HuH-7.5 (cell line): ENCODE results near the gene GYPB.
"Not testable (repeated sequence)": the region's sequence is repeated elsewhere in the genome, so short reads cannot be mapped to it uniquely, and the experiment has no call there.

Experiments
- DNase-seq: peaks from one replicate; pipeline ENCODE4 v3.0.0; 2011; ENCODE audit warnings: low spot score

Gene GYPB

DNA sequence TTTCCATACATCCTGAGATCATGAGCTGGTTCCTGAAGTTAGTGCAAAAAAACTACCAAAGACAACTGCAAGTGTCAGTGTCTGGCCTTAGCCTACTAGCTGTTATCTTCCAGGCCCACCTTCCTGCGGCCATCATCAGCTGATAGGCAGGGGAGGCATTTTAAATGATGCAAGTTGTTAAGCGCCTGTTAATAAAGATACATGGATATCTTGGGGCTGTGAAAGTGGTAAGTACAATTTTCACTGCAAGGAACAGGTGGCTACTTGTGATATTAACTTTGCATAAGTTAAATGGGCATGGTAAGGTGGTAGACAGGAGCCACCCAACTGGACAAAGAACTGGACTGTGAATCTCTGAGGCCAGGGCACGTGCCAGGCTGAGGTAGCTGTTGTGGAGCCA is at the start of gene GYPB:
Gene GYPB (minus strand): TSS at position 104 of the 400 bp plus-strand sequence. CDS start 93 bp downstream, at position 11.
- not testable (repeated sequence) for DNase-seq

- not testable (repeated sequence) for DNase-seq
Observed at GRCh38 chr4:144061556-144061955, 42.4 kb upstream of the GYPB start.

GRCh38 chr4:144060234-144060859 is 41.2 kb upstream of the GYPB start:
- not testable (repeated sequence) for DNase-seq

DNA sequence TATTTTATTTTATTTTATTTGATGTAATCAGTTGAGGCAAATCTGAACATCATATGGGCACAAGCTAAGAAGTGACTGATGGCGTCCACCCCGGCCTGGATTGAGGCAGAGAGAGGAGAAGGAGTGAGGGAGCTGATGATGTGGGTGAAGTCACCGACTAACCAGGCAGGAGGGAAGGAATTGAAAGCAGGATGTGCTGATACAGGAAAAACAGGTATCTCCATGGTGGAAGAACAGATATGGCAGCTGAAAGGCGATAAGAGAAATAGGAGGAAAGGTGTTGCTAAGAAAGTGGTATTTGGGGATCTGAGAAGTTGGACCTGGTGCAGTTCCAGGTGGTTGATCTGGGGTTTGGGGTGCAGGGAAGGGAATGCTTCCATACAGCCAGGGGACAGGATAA is 37.6 kb upstream of the GYPB start:
- no peak for DNase-seq

DNA sequence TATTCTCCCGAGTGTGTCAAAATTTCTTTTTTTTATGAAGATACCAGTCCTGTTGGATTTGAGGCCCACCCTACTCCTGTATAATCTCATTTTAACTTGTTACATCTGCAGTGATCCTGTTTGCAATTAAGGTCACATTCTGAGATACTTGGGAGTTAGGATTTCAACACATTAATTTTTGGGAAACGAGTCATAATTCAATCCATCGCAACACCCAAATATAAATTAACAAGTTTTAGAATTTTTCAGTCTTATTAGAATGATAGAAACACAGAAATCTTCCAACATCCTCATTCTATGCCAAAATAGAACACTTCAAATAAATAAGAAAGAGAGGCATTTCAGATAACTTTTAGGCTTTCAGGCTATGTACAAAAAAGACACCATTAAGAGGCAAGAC is 36.2 kb upstream of the GYPB start:
- DNase-seq = not testable (repeated sequence)

GRCh38 chr4:144051494-144051893 is 32.3 kb upstream of the GYPB start:
- DNase-seq = not testable (repeated sequence)

DNA sequence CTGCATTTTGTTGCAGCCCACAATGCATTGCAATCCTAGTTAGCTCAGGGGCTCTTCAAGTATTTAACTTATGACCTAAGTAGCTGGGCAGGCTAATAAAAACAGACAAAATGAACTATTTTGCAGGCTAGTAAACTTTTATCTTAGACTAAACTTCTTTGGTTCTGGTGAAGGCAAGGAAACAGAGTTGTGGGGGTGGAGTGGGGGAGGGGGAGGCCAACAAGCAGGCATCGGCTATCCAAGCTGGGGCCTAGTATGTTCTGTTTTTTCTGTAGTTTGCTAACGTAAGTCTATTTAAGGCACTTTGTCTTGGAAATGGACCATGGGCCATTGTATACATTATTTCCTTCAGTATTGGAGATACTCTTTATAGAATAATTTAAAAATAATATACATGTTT is 31.5 kb upstream of the GYPB start:
- DNase-seq = not testable (repeated sequence)

GRCh38 chr4:144049495-144050424 is 30.6 kb upstream of the GYPB start:
- not testable (repeated sequence) for DNase-seq

DNA sequence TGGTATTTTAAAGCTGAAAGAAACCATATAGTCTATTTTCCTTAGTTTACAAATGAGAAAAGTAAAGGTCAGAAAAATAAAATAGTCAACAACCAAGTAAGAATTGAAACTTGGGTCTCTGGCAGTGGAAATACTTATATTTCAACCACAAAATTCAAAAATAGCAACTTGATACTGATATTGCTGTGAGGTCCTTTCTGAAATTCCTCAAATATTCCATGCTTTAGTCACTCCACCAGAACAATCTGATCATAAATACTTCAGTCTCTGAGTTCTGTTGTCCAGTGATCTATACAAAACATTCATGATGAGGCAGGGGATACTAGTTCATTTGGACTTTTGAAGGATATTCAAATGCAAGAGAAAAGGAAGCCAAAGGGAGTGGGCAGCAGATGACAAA is 25.8 kb upstream of the GYPB start:
- DNase-seq = not testable (repeated sequence)

DNA sequence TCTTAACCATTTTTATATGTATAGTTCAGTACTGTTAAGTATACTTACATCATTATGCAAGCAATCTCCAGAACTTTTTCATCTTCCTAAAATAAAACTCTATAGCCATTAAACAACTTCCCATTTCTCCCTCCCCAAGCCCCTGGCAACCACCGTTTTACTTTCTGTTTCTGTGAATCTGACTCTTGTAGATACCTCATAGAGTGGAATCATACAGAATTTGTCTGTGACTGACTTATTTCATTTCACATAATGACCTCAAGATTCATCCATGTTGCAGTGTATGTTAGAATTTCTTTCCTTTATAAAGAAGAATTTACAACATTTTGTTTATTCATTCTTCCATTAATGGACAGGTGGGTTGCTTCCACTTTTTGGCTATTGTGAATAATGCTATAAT is 13.4 kb upstream of the GYPB start:
- not testable (repeated sequence) for DNase-seq

GRCh38 chr4:144031875-144032274 is 12.7 kb upstream of the GYPB start:
- not testable (repeated sequence) for DNase-seq

DNA sequence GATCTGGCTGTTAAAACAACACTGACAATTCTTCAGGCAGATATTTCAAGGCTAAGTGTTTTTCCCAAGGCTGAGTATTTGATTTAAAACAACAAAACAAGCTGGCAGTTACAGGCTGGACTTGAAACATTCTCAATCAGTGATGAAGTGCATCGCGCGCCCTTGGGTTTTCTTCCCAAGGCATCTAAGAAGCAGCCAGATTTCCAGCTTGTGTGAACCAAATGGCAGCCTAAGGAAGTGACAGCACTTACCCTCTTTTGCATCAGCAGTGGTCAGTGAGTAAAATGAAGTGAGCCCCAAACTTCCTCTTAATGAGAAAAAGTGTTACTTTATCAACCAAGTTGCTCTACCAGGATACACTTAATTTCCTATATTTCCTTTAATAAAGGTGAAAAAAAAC is 12.2 kb upstream of the GYPB start:
- DNase-seq = not testable (repeated sequence)

DNA sequence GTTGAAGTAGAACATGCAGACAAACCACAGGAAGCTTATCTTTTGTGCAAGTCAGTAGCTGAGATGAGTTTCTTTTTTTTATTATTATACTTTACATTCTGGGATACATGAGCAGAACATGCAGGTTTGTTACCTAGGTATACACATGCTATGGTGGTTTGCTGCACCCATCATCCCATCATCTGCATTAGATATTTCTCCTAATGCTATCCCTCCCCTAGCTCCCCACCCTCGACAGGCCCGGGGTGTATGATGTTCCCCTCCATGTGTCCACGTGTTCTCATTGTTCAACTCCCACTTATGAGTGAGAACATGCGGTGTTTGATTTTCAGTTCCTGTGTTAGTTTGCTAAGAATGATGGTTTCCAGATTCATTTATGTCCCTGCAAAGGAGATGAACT is 11.5 kb upstream of the GYPB start:
- not testable (repeated sequence) for DNase-seq

- not testable (repeated sequence) for DNase-seq
Observed at GRCh38 chr4:144026682-144027081, 7.5 kb upstream of the GYPB start.

DNA sequence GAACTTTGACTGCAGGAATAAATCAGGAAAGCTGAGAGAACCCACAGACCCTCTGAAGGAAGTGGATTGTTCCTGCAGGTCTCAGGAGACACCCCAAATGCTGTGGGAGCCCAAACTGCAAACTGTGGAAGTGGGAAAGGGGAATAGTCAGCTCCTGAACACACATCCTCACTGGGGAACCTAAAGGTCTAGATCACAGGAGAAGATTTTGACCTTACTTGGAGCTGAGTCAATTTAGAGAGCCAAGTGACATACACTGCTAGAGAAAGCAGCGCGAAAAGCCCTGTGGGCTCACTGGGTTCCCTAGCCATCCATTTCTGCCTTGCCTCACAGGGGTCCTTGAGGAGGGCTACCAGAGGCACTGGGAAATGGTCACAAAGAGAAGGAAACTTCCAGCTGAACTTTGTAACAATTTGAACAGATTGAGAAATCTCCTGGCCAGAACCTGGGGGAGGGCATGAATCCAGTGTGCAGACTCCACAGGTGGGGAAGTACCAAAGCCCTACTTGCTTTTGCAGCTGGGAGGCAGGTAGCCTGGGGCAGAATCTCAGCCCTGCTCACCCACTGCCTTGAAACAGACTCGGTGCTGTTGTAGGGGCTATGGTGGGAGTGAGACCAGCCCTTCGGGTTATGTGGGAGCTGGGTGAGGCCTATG is 5.3 kb upstream of the GYPB start:
- not testable (repeated sequence) for DNase-seq

DNA sequence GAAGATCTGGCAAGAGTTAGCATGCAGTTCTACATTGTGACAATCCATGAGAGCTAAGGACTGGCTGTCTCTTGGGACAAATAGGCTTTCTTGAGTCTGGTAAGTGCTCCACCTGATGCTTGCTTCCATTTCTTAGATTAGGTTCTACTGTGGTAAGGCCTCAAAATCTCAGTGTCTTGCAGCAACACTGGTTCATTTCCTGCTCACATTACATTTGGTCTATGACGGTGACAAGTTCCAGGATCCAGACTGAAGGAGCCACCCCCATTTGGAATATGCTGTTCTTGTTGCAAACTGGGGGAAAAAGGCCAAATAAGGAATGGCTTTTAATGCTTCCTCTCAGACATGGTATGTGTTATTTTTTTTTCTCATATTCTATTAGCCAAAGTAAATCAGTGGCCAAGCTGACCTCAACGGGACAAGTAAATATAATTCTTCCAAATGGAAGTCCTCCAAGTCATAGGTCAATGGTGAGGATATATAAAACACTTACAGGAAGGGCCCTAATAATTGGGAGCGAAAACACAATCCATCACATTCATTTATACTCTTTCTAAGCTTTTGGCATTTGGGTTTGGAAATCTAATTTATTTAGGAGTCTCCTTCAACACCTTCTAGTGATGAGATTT is 3.7 kb upstream of the GYPB start:
- not testable (repeated sequence) for DNase-seq

DNA sequence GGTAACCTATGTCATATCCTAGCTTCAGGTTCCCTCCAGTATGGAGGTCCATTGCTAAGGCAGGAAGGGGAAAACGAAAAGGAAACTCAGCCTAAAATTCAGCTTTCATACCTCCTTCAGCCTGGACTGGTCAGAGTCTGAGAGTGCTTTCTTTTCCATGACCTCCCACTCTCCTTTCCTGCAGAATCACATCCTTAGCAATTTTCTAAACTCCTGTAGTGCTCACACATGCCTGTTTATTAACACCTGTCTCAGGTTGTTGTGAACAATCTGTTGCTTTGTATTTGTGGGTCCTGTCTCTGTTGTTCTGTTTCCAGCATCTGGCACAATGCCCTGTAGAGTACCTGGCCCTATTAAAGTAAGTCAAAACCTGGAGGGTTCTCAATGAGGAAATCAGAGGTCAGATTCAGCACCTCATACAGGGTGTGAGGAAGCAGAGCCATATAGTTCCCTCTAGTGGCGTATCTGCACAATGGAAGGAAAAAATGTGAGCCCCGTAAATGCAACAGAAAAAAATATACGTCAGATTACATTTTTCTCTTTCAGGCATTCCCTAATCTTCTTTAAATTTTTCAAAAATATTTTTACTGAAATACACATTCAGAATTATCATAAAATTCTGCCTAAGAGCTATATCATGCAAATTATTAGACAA is 2.3 kb upstream of the GYPB start:
- not testable (repeated sequence) for DNase-seq

GRCh38 chr4:144018223-144019000 is 768 bp downstream of the GYPB start:
- not testable (repeated sequence) for DNase-seq

DNA sequence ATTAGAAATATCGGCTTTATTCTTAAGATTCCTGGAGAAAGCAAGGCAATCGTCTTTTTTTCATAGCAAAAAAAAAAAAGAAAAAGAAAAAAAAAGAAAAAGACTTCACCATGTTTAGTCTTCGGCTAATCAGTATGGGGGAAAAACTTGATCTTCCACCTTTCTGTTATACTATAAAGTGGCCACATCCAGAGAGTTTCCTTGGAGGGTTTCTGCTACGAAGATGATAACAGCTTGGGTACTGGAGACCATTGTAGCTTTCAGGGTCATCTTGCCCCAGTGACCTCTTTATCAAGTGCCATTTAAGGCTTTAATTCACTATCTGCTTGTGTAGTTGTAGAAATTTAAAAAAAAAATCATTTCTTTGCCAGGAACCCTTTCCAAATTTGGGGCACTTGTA is 1.9 kb downstream of the GYPB start:
- DNase-seq = not testable (repeated sequence)

GRCh38 chr4:144016057-144016605 is 3.0 kb downstream of the GYPB start:
- DNase-seq = not testable (repeated sequence)
